ENCODE measurements around the gene SI.

Gene SI

DNA sequence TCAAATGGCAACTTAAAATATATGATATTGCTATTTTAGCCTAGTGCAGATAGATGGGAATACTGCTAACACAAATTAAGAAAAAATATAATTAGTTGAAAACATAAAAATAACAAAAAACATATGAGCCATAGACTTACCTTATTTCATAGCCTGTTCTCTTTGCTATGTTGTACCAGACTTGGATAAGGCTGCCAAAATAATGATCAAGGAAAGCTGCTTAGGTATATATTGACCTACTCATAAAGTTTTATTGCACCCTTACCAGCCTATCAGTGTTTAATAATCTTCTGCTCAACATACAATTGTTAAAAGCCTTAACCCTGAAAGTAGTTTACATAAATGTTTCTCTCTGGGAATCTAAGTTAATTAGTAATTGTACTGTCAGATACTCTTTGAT is at the start of gene SI:
SI (minus strand) TSS at position 204 of the 400 bp plus-strand sequence. CDS start 2,484 bp downstream, outside the sequence.
- H3K27me3 ChIP-seq (replicated peaks; ENCODE audit: insufficient read depth, low read length): no peaks in the 10 kb centered on the region
- H3K79me2 ChIP-seq (ENCODE audit: low read length): no peaks in the 10 kb centered on the region
- H3K27ac ChIP-seq (ENCODE audit: low read length): no peak within 1 kb of the TSS
- H3K4me2 ChIP-seq (ENCODE audit: low read depth, low read length): no peak within 1 kb of the TSS
- TF ChIP-seq EZH2 (optimal IDR thresholded peaks at IDR 0.05; ENCODE audit: low read depth, low read length): no peak
- TF ChIP-seq, protein P1, sequence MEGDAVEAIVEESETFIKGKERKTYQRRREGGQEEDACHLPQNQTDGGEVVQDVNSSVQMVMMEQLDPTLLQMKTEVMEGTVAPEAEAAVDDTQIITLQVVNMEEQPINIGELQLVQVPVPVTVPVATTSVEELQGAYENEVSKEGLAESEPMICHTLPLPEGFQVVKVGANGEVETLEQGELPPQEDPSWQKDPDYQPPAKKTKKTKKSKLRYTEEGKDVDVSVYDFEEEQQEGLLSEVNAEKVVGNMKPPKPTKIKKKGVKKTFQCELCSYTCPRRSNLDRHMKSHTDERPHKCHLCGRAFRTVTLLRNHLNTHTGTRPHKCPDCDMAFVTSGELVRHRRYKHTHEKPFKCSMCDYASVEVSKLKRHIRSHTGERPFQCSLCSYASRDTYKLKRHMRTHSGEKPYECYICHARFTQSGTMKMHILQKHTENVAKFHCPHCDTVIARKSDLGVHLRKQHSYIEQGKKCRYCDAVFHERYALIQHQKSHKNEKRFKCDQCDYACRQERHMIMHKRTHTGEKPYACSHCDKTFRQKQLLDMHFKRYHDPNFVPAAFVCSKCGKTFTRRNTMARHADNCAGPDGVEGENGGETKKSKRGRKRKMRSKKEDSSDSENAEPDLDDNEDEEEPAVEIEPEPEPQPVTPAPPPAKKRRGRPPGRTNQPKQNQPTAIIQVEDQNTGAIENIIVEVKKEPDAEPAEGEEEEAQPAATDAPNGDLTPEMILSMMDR (IDR thresholded peaks at IDR 0.05; ENCODE audit: low read length): no peak
- no peak for TF ChIP-seq EZH2phosphoT487 (IDR thresholded peaks at IDR 0.05; ENCODE audit: low read length)
- H4K20me1 ChIP-seq (ENCODE audit: insufficient read depth, low read length): no peaks in the 10 kb centered on the region
- H3K4me1 ChIP-seq (ENCODE audit: low read length): no peaks in the 10 kb centered on the region
- no peak for DNase-seq
- no peaks in the 10 kb centered on the region for H3K9me2 ChIP-seq (replicated peaks; ENCODE audit: insufficient read depth, low read length)
- H3F3A ChIP-seq (ENCODE audit: insufficient read depth, low read length): no peaks in the 10 kb centered on the region
- H2AFZ ChIP-seq (ENCODE audit: low read length): no peak within 1 kb of the TSS
- H3K36me3 ChIP-seq (replicated peaks; ENCODE audit: insufficient read depth, low read length): no peaks in the 10 kb centered on the region
- H3K4me3 ChIP-seq (ENCODE audit: low read length): no peak within 1 kb of the TSS
- no peak within 1 kb of the TSS for H3K9ac ChIP-seq (ENCODE audit: low read length)
- H3K9me3 ChIP-seq (replicated peaks; ENCODE audit: insufficient read depth, low read length): no peaks in the 10 kb centered on the region

DNA sequence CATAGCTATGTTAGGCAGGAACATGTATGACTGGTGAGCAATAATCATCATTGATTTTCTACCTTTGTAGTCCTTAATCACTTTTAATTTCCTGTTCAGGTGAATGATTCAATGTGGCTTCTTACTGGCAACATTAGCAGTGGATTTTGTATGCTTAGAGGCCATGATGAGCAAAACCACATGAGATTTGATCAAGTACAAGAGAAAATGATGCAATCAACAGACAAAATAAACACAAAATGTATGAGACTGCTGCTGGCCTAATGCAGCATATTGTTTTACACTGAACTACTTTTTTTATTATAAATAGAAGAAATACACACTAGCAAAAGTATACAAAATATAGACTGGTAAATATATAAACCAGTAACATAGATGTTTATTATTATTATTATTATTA is 47.5 kb upstream of the SI start:
- H3F3A ChIP-seq (ENCODE audit: insufficient read depth, low read length): no peaks in the 10 kb centered on the region
- no peaks in the 10 kb centered on the region for H3K9me2 ChIP-seq (replicated peaks; ENCODE audit: insufficient read depth, low read length)
- H3K4me2 ChIP-seq (ENCODE audit: low read depth, low read length): no peak overlapping the region
- H3K79me2 ChIP-seq (ENCODE audit: low read length): no peaks in the 10 kb centered on the region
- TF ChIP-seq EZH2phosphoT487 (IDR thresholded peaks at IDR 0.05; ENCODE audit: low read length): no peak
- TF ChIP-seq, protein P1 (IDR thresholded peaks at IDR 0.05; ENCODE audit: low read length): no peak
- no peak for TF ChIP-seq EZH2 (optimal IDR thresholded peaks at IDR 0.05; ENCODE audit: low read depth, low read length)
- no peak overlapping the region for H3K9ac ChIP-seq (ENCODE audit: low read length)
- DNase-seq: no peak
- H3K4me3 ChIP-seq (ENCODE audit: low read length): no peak overlapping the region
- H4K20me1 ChIP-seq (ENCODE audit: insufficient read depth, low read length): no peaks in the 10 kb centered on the region
- H3K9me3 ChIP-seq (replicated peaks; ENCODE audit: insufficient read depth, low read length): no peaks in the 10 kb centered on the region
- H3K36me3 ChIP-seq (replicated peaks; ENCODE audit: insufficient read depth, low read length): no peaks in the 10 kb centered on the region
- H3K4me1 ChIP-seq (ENCODE audit: low read length): no peaks in the 10 kb centered on the region
- H3K27me3 ChIP-seq (replicated peaks; ENCODE audit: insufficient read depth, low read length): no peaks in the 10 kb centered on the region
- H3K27ac ChIP-seq (ENCODE audit: low read length): no peak overlapping the region
- no peak overlapping the region for H2AFZ ChIP-seq (ENCODE audit: low read length)

DNA sequence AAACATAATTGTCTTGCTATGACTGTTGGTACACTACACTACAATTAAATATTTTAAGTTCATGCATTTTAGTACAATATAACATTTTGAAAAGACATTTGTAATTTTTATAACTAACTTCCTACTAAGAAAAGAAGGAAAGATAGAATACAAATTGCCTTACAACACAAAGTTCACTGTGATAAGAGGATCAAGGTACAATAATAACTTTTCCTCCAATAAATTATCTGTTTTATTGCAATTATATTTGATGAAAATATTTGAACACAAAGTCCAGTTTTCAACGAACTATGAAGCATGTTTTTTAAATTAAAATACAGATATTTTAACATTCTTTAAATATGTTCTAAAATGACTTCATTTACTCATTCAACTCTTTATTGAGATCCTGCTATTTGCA is 33.1 kb upstream of the SI start:
- H3K9me3 ChIP-seq (replicated peaks; ENCODE audit: insufficient read depth, low read length): no peaks in the 10 kb centered on the region
- H3F3A ChIP-seq (ENCODE audit: insufficient read depth, low read length): no peaks in the 10 kb centered on the region
- no peak overlapping the region for H3K9ac ChIP-seq (ENCODE audit: low read length)
- H3K9me2 ChIP-seq (replicated peaks; ENCODE audit: insufficient read depth, low read length): no peaks in the 10 kb centered on the region
- H2AFZ ChIP-seq (ENCODE audit: low read length): no peak overlapping the region
- H3K27ac ChIP-seq (ENCODE audit: low read length): no peak overlapping the region
- TF ChIP-seq EZH2 (optimal IDR thresholded peaks at IDR 0.05; ENCODE audit: low read depth, low read length) (no peak), EZH2phosphoT487 (IDR thresholded peaks at IDR 0.05; ENCODE audit: low read length) (no peak)
- TF ChIP-seq, protein P1 (IDR thresholded peaks at IDR 0.05; ENCODE audit: low read length): no peak
- no peaks in the 10 kb centered on the region for H3K36me3 ChIP-seq (replicated peaks; ENCODE audit: insufficient read depth, low read length)
- no peaks in the 10 kb centered on the region for H4K20me1 ChIP-seq (ENCODE audit: insufficient read depth, low read length)
- H3K79me2 ChIP-seq (ENCODE audit: low read length): no peaks in the 10 kb centered on the region
- no peak for DNase-seq
- no peak overlapping the region for H3K4me2 ChIP-seq (ENCODE audit: low read depth, low read length)
- no peak overlapping the region for H3K4me3 ChIP-seq (ENCODE audit: low read length)
- H3K27me3 ChIP-seq (replicated peaks; ENCODE audit: insufficient read depth, low read length): no peaks in the 10 kb centered on the region
- H3K4me1 ChIP-seq (ENCODE audit: low read length): no peaks in the 10 kb centered on the region

All from MM.1S (cell line).